CD4-positive, alpha-beta memory T cell (primary cell): ENCODE data around the gene AGR2. TPM values are rescaled to one million over a fixed set of nuclear protein-coding genes. Genes with fewer than 3 reads are reported as not detected.

ENCODE experiments used
- CTCF ChIA-PET: fragments of 350-600 bp; sonication (Branson Sonifier 250); formaldehyde crosslinking; loops from one replicate; lab custom pipeline; 2021; ENCODE audit warnings: inconsistent platforms; ENCODE audit not compliant: partially characterized antibody; lab: Charles Lee
- POLR2A ChIA-PET: fragments of 350-600 bp; sonication (Branson Sonifier 250); formaldehyde crosslinking; loops from one replicate; lab custom pipeline; 2021; ENCODE audit not compliant: partially characterized antibody; lab: Charles Lee
- DNase-seq, 5 donors: peaks; one replicate each; pipeline versions ENCODE4 v3.0.0 to v3.0.0-alpha.2; 2020 to 2022; ENCODE audit warnings: mixed read lengths in 1 of 5
- H3K27ac ChIP-seq: one replicate; pipeline ENCODE4 v1.7.0; 2013; ENCODE audit warnings: low read depth, low read length
- H3K27me3 ChIP-seq: 2 replicates; pipeline ENCODE4 v1.7.0; 2013; ENCODE audit warnings: mild to moderate bottlenecking, low read length, moderate library complexity; ENCODE audit not compliant: insufficient read depth
- H3K36me3 ChIP-seq: 2 replicates; pipeline ENCODE4 v1.7.0; 2013; ENCODE audit warnings: mild to moderate bottlenecking, low read length, moderate library complexity; ENCODE audit not compliant: insufficient read depth
- H3K4me1 ChIP-seq: 2 replicates; pipeline ENCODE4 v1.7.0; 2013; ENCODE audit warnings: mild to moderate bottlenecking, low read length, moderate library complexity; ENCODE audit not compliant: insufficient read depth
- H3K4me3 ChIP-seq, 2 donors: one replicate each; pipeline ENCODE4 v1.7.0; 2013; ENCODE audit warnings: low read length in 2 of 2, mild to moderate bottlenecking in 1 of 2
- H3K9me3 ChIP-seq, 2 donors: one replicate each; pipeline ENCODE4 v1.7.0; 2013; ENCODE audit warnings: low read length in 2 of 2, control low read depth in 1 of 2; ENCODE audit not compliant: control insufficient read depth in 1 of 2
- H3K27ac Mint-ChIP-seq, 7 donors: one replicate each; pipeline ENCODE4 v1.8.0; 2020 to 2021; ENCODE audit warnings: mixed read lengths in 7 of 7, mild to moderate bottlenecking in 6 of 7, inconsistent platforms in 3 of 7, moderate library complexity in 3 of 7
- H3K27me3 Mint-ChIP-seq, 2 donors: one replicate each; pipeline ENCODE4 v1.8.0; 2020 to 2021; ENCODE audit warnings: mixed read lengths in 2 of 2
- H3K36me3 Mint-ChIP-seq, 2 donors: one replicate each; pipeline ENCODE4 v1.8.0; 2020 to 2021; ENCODE audit warnings: mixed read lengths in 2 of 2, inconsistent platforms in 1 of 2, mild to moderate bottlenecking in 1 of 2
- H3K4me1 Mint-ChIP-seq, 4 donors: one replicate each; pipeline ENCODE4 v1.8.0; 2020 to 2021; ENCODE audit warnings: mixed read lengths in 4 of 4, mild to moderate bottlenecking in 1 of 4
- H3K4me3 Mint-ChIP-seq, 8 donors: one replicate each; pipeline ENCODE4 v1.8.0; 2020 to 2021; ENCODE audit warnings: mixed read lengths in 8 of 8, mild to moderate bottlenecking in 7 of 8, moderate library complexity in 6 of 8, inconsistent platforms in 3 of 8
- H3K9me3 Mint-ChIP-seq, 8 donors: one replicate each; pipeline ENCODE4 v1.8.0; 2020 to 2021; ENCODE audit warnings: mixed read lengths in 8 of 8, mild to moderate bottlenecking in 5 of 8, inconsistent platforms in 3 of 8, moderate library complexity in 1 of 8
- intact Hi-C: fragments of 100-400 bp; cut with micrococcal nuclease; formaldehyde crosslinking; loops from one replicate; pipeline ENCODE4 v1.15.1; 2023
- polyA plus RNA-seq, 2 donors: library from polyadenylated mRNA; unstranded; fragments of 300-500 nt; fragmentation: Illumina TruSeq; gene quantifications; one replicate each; pipeline ENCODE4 v1.2.3, GENCODE V29; 2021
- total RNA-seq, 2 experiments: library from RNA; stranded (reverse); gene quantifications; one replicate each; pipeline ENCODE4 v1.2.3, GENCODE V29; 2021

Gene AGR2
- total and polyA plus RNA-seq, 4 experiments from 2014 or later: not detected

- Histone ChIP-seq H3K4me1 (no peaks in the 10 kb centered on the region), H3K9me3 (no peaks in the 10 kb centered on the region), H3K4me3 (no peak overlapping the region), H3K27me3 (no peaks in the 10 kb centered on the region), H3K27ac (no peak overlapping the region), H3K36me3 (no peaks in the 10 kb centered on the region)
- Mint-ChIP-seq H3K9me3 (no peaks in the 10 kb centered on the region), H3K4me1 (no peaks in the 10 kb centered on the region), H3K27me3 (peaks cover 7 to 15% of the 10 kb centered on the region in 2 donors), H3K4me3 (no peak overlapping the region), H3K27ac (peak overlapping the region in 1 of 7 donors; percentile 10), H3K36me3 (no peaks in the 10 kb centered on the region)
- no peak for DNase-seq
- ChIA-PET POLR2A (no interaction called here), CTCF (interaction anchor here (1.2 kb wide), 1 partner anchor 23 kb away, joined by 3 read pairs; no protein-coding TSS in a partner anchor)
- intact Hi-C loops: no loop called here
Measured at GRCh38 chr7:16803881-16804673, 722 bp downstream of the AGR2 start.

GRCh38 chr7:16803125-16803524 lies 1.7 kb downstream of the AGR2 start:
- H3K27ac Mint-ChIP-seq: no peak overlapping the region
- peaks cover 7 to 15% of the 10 kb centered on the region in 2 donors for H3K27me3 Mint-ChIP-seq
- no peak overlapping the region for H3K4me3 ChIP-seq
- H3K36me3 Mint-ChIP-seq: no peaks in the 10 kb centered on the region
- intact Hi-C loops: no loop called here
- no peaks in the 10 kb centered on the region for H3K9me3 Mint-ChIP-seq
- CTCF ChIA-PET: interaction anchor here (1.2 kb wide), 1 partner anchor 23 kb away, joined by 3 read pairs; no protein-coding TSS in a partner anchor
- no peak for DNase-seq
- H3K27ac ChIP-seq: no peak overlapping the region
- H3K4me3 Mint-ChIP-seq: no peak overlapping the region
- no peaks in the 10 kb centered on the region for H3K36me3 ChIP-seq
- no peaks in the 10 kb centered on the region for H3K4me1 Mint-ChIP-seq
- no peaks in the 10 kb centered on the region for H3K27me3 ChIP-seq
- H3K9me3 ChIP-seq: no peaks in the 10 kb centered on the region
- no peaks in the 10 kb centered on the region for H3K4me1 ChIP-seq
- POLR2A ChIA-PET: no interaction called here

DNA sequence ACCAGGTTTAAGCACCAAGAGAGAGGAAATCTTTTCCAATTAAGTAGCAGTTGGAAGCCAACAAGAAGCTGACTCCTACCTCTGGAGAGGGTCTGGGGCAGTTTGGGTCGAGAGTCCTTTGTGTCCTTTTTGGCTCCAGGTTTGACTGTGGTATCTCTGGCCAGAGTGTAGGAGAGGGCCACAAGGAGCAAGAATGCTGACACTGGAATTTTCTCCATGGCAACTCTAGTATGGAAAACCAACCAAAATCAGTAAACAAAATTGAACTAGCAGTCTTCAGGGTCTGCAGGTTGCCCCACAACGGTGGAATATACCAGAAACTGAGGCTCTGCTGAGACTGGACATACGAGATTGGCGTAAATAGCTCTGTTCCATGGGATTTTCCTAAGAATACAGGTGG lies 3.2 kb downstream of the AGR2 start:
- H3K27ac Mint-ChIP-seq: peak overlapping the region in 1 of 7 donors; percentile 14
- H3K4me1 Mint-ChIP-seq: no peaks in the 10 kb centered on the region
- no peak for DNase-seq
- no peaks in the 10 kb centered on the region for H3K9me3 Mint-ChIP-seq
- ChIA-PET CTCF (interaction anchor here (2.8 kb wide), 1 partner anchor 19 kb away, joined by 9 read pairs; no protein-coding TSS in a partner anchor), POLR2A (no interaction called here)
- H3K36me3 Mint-ChIP-seq: no peaks in the 10 kb centered on the region
- H3K36me3 ChIP-seq: no peaks in the 10 kb centered on the region
- intact Hi-C loops: no loop called here
- H3K4me3 ChIP-seq: no peak overlapping the region
- H3K27me3 ChIP-seq: no peaks in the 10 kb centered on the region
- no peak overlapping the region for H3K4me3 Mint-ChIP-seq
- no peaks in the 10 kb centered on the region for H3K9me3 ChIP-seq
- H3K4me1 ChIP-seq: no peaks in the 10 kb centered on the region
- peaks cover 5 to 9% of the 10 kb centered on the region in 2 donors for H3K27me3 Mint-ChIP-seq
- H3K27ac ChIP-seq: no peak overlapping the region

DNA sequence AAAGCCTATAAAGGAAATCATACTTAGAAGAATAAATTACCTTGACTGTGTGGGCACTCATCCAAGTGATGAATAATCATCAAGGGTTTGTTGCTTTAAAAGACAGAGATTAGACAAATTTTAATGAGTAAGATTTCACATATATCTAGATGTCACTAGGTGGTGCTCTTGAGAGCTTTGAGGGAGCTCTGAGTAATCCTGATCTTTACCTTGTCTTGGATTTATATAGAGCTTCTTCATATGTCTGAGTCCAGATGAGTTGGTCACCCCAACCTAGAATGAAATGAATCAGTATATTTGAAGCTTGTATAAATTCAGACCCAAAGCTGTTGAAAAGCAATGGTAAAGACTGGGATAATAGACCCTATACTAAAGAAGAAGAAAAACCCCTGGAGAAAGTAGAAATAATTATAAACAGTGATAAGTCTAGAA lies 3.7 kb downstream of the AGR2 start:
- no peaks in the 10 kb centered on the region for H3K36me3 Mint-ChIP-seq
- Histone ChIP-seq H3K4me3 (no peak overlapping the region), H3K36me3 (no peaks in the 10 kb centered on the region), H3K27ac (no peak overlapping the region), H3K9me3 (no peaks in the 10 kb centered on the region), H3K27me3 (no peaks in the 10 kb centered on the region), H3K4me1 (no peaks in the 10 kb centered on the region)
- H3K27ac Mint-ChIP-seq: peak overlapping the region in 1 of 7 donors; percentile 14
- H3K4me1 Mint-ChIP-seq: no peaks in the 10 kb centered on the region
- peaks cover 8 to 12% of the 10 kb centered on the region in 2 donors for H3K27me3 Mint-ChIP-seq
- intact Hi-C loops: no loop called here
- CTCF ChIA-PET: interaction anchor here (2.8 kb wide), 1 partner anchor 19 kb away, joined by 9 read pairs; no protein-coding TSS in a partner anchor
- H3K4me3 Mint-ChIP-seq: no peak overlapping the region
- POLR2A ChIA-PET: no interaction called here
- peak in 1 of 5 donors; percentile 1 for DNase-seq
- H3K9me3 Mint-ChIP-seq: no peaks in the 10 kb centered on the region

- ChIA-PET POLR2A (no interaction called here), CTCF (no interaction called here)
- Histone ChIP-seq H3K27me3 (no peaks in the 10 kb centered on the region), H3K27ac (no peak overlapping the region), H3K4me1 (no peaks in the 10 kb centered on the region), H3K36me3 (no peaks in the 10 kb centered on the region), H3K4me3 (no peak overlapping the region), H3K9me3 (no peaks in the 10 kb centered on the region)
- Mint-ChIP-seq H3K4me1 (no peaks in the 10 kb centered on the region), H3K27ac (no peak overlapping the region), H3K9me3 (no peaks in the 10 kb centered on the region), H3K27me3 (peaks cover 8 to 12% of the 10 kb centered on the region in 2 donors), H3K36me3 (no peaks in the 10 kb centered on the region), H3K4me3 (no peak overlapping the region)
- DNase-seq: no peak
- intact Hi-C loops: no loop called here
Measured at GRCh38 chr7:16795624-16796023, 9.2 kb downstream of the AGR2 start.

- POLR2A ChIA-PET: no interaction called here
- intact Hi-C loops: no loop called here
Measured at GRCh38 chr7:16794986-16795385, 9.8 kb downstream of the AGR2 start.

DNA sequence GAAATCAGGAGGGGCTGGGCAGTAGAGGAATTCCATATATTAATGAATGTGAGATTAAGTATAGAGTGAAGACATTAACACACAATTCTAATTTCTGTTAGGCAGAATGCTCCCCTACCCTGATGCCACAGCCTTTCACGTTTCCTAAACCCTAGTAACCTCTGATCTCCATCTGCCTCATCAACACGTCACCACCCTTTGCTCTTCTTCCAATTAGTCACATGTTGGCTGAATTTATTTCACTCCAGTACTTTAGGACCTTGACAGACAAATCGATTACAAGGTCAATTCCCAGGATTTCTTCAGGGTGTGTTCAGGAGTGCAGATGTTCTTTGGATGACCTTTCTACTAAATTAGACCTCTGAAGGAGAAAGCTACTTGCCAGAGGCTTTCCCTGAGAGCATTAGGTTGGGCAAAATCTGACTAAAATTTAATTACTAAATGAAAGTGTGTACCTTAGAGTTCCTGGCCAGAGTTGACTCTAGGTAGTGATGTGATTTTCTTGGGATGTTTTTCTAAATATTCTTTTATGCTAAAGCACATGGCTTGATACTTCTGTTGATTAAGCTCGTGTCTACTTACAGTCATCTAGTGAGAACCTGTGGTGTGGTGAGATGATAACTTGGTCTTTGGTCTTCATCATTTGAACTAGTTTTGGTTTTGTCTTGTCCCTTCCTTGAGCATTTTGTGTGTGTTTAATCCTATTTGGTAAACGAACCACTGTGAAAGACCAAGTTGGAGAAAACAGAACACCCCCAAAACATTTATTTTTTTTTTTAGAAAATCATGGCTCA lies 12.7 kb downstream of the AGR2 start:
- H3K36me3 ChIP-seq: no peaks in the 10 kb centered on the region
- POLR2A ChIA-PET: no interaction called here
- no peaks in the 10 kb centered on the region for H3K9me3 Mint-ChIP-seq
- H3K36me3 Mint-ChIP-seq: no peaks in the 10 kb centered on the region
- H3K4me1 ChIP-seq: no peaks in the 10 kb centered on the region
- CTCF ChIA-PET: no interaction called here
- no peak overlapping the region for H3K27ac ChIP-seq
- H3K27me3 Mint-ChIP-seq: peaks cover 8 to 12% of the 10 kb centered on the region in 2 donors
- H3K4me3 ChIP-seq: no peak overlapping the region
- no peaks in the 10 kb centered on the region for H3K9me3 ChIP-seq
- no peak overlapping the region for H3K4me3 Mint-ChIP-seq
- H3K27me3 ChIP-seq: no peaks in the 10 kb centered on the region
- DNase-seq: no peak
- H3K4me1 Mint-ChIP-seq: no peaks in the 10 kb centered on the region
- intact Hi-C loops: no loop called here
- no peak overlapping the region for H3K27ac Mint-ChIP-seq

More at GRCh38 chr7:16794986-16795385, 9.8 kb downstream of the AGR2 start:
- H3K27ac ChIP-seq: no peak overlapping the region
- H3K36me3 Mint-ChIP-seq: no peaks in the 10 kb centered on the region
- no peaks in the 10 kb centered on the region for H3K36me3 ChIP-seq
- H3K4me3 Mint-ChIP-seq: no peak overlapping the region
- CTCF ChIA-PET: no interaction called here
- H3K9me3 Mint-ChIP-seq: no peaks in the 10 kb centered on the region
- H3K4me3 ChIP-seq: no peak overlapping the region
- H3K9me3 ChIP-seq: no peaks in the 10 kb centered on the region
- H3K4me1 Mint-ChIP-seq: no peaks in the 10 kb centered on the region
- no peaks in the 10 kb centered on the region for H3K27me3 ChIP-seq
- H3K27me3 Mint-ChIP-seq: peaks cover 8 to 12% of the 10 kb centered on the region in 2 donors
- no peak for DNase-seq
- H3K4me1 ChIP-seq: no peaks in the 10 kb centered on the region
- no peak overlapping the region for H3K27ac Mint-ChIP-seq
